IMR-90 (cell line): ENCODE results near the gene NUDT9. TPM values are rescaled to one million over a fixed set of nuclear protein-coding genes. Genes with fewer than 3 reads are reported as not detected.

Source experiments
- ATAC-seq: fragments of 200-7000 bp; cut with Tn5 transposase; 2 replicates; pipeline ENCODE4 v1.9.1; 2020; ENCODE audit warnings: low read depth, mild to moderate bottlenecking, moderate library complexity
- BruUV-seq: library from RNA; stranded (reverse); fragments of 400-500 nt; replicated peaks from 2 replicates; lab custom pipeline; 2021; lab: Mats Ljungman, UMichigan
- CTCF ChIA-PET: fragments of 300-600 bp; formaldehyde crosslinking; extraction: SDS; loops from one replicate; lab custom pipeline; 2021; ENCODE audit warnings: antibody characterized with exemption; lab: Yijun Ruan, JAX
- POLR2A ChIA-PET: fragments of 300-600 bp; sonication (Branson Sonifier 250); formaldehyde crosslinking; loops from one replicate; lab custom pipeline; 2022; ENCODE audit warnings: antibody characterized with exemption; ENCODE audit not compliant: unreplicated experiment; lab: Charles Lee
- DNase-seq: peaks from one replicate; pipeline ENCODE4 v3.0.0; 2013
- H2AFZ ChIP-seq: replicated peaks from 2 replicates; pipeline ENCODE3; 2013; ENCODE audit warnings: low read length, mild to moderate bottlenecking; ENCODE audit not compliant: poor library complexity
- H2AK5ac ChIP-seq: 2 replicates; pipeline ENCODE4 v1.6.1; 2013; ENCODE audit warnings: low read depth, low read length, inconsistent platforms
- H2AK9ac ChIP-seq: replicated peaks from 2 replicates; pipeline ENCODE3; 2013; ENCODE audit warnings: mild to moderate bottlenecking, low read depth, low read length, moderate library complexity; ENCODE audit not compliant: poor library complexity
- H2BK120ac ChIP-seq: 2 replicates; pipeline ENCODE4 v1.6.1; 2013; ENCODE audit warnings: low read depth, low read length, inconsistent platforms
- H2BK15ac ChIP-seq: 3 replicates; pipeline ENCODE4 v1.6.1; 2013; ENCODE audit warnings: low read depth, low read length, inconsistent platforms
- H2BK20ac ChIP-seq: 2 replicates; pipeline ENCODE4 v1.6.1; 2013; ENCODE audit warnings: low read depth, mild to moderate bottlenecking, inconsistent platforms, low read length, moderate library complexity
- H2BK5ac ChIP-seq: 2 replicates; pipeline ENCODE4 v1.6.1; 2013; ENCODE audit warnings: mild to moderate bottlenecking, low read depth, low read length, inconsistent platforms; ENCODE audit not compliant: poor library complexity, severe bottlenecking
- H3K14ac ChIP-seq: replicated peaks from 2 replicates; pipeline ENCODE4 v1.6.1; 2013; ENCODE audit warnings: low read depth, low read length, inconsistent platforms
- H3K18ac ChIP-seq: 2 replicates; pipeline ENCODE4 v1.6.1; 2013; ENCODE audit warnings: low read depth, low read length, control low read depth
- H3K23ac ChIP-seq: 2 replicates; pipeline ENCODE4 v1.6.1; 2013; ENCODE audit warnings: low read depth, low read length, inconsistent platforms
- H3K27ac ChIP-seq: 2 replicates; pipeline ENCODE4 v1.5.1; 2013; ENCODE audit warnings: mild to moderate bottlenecking, control low read depth, low read length; ENCODE audit not compliant: insufficient read depth
- H3K27me3 ChIP-seq: 2 replicates; pipeline ENCODE4 v1.6.1; 2013; ENCODE audit warnings: low read length; ENCODE audit not compliant: control insufficient read depth, insufficient read depth
- H3K36me3 ChIP-seq: 2 replicates; pipeline ENCODE4 v1.6.1; 2013; ENCODE audit warnings: low read length, mixed read lengths; ENCODE audit not compliant: control insufficient read depth, insufficient read depth
- H3K4ac ChIP-seq: 2 replicates; pipeline ENCODE4 v1.6.1; 2013; ENCODE audit warnings: low read depth, low read length, inconsistent platforms
- H3K4me1 ChIP-seq: 2 replicates; pipeline ENCODE4 v1.6.1; 2013; ENCODE audit warnings: low read length, mixed read lengths; ENCODE audit not compliant: control insufficient read depth, insufficient read depth
- H3K4me2 ChIP-seq: 2 replicates; pipeline ENCODE4 v1.6.1; 2013; ENCODE audit warnings: low read depth, mild to moderate bottlenecking, control low read depth, low read length, moderate library complexity
- H3K4me3 ChIP-seq: 2 replicates; pipeline ENCODE4 v1.5.1; 2013; ENCODE audit warnings: low read depth, mild to moderate bottlenecking, control low read depth, low read length, moderate library complexity; ENCODE audit not compliant: insufficient read depth
- H3K56ac ChIP-seq: 2 replicates; pipeline ENCODE4 v1.6.1; 2013; ENCODE audit warnings: low read length, inconsistent platforms; ENCODE audit not compliant: insufficient read depth; ENCODE audit errors: extremely low read depth
- H3K79me1 ChIP-seq, 2 experiments: 2 replicates each; pipeline ENCODE4 v1.6.1; 2013; ENCODE audit warnings: low read length in 2 of 2, inconsistent platforms in 1 of 2, low read depth in 1 of 2
- H3K9ac ChIP-seq: 2 replicates; pipeline ENCODE4 v1.6.1; 2013; ENCODE audit warnings: low read depth, low read length, control low read depth
- H3K9me1 ChIP-seq: 2 replicates; pipeline ENCODE4 v1.6.1; 2013; ENCODE audit warnings: low read length, inconsistent platforms; ENCODE audit not compliant: insufficient read depth
- H3K9me3 ChIP-seq: 2 replicates; pipeline ENCODE4 v1.6.1; 2013; ENCODE audit warnings: low read length; ENCODE audit not compliant: control insufficient read depth, insufficient read depth
- H4K20me1 ChIP-seq: 2 replicates; pipeline ENCODE4 v1.6.1; 2013; ENCODE audit warnings: low read length, inconsistent platforms; ENCODE audit not compliant: insufficient read depth
- H4K5ac ChIP-seq: 2 replicates; pipeline ENCODE4 v1.6.1; 2013; ENCODE audit warnings: mild to moderate bottlenecking, low read depth, low read length, control low read depth
- H4K8ac ChIP-seq, 2 experiments: 2 replicates each; pipeline ENCODE4 v1.6.1; 2013; ENCODE audit warnings: low read depth in 2 of 2, low read length in 2 of 2, control low read depth in 1 of 2, inconsistent platforms in 1 of 2
- H4K91ac ChIP-seq: 2 replicates; pipeline ENCODE4 v1.6.1; 2013; ENCODE audit warnings: low read depth, low read length, inconsistent platforms; ENCODE audit not compliant: insufficient read depth
- BHLHE40 ChIP-seq: fragments of 150-350 bp; IDR thresholded peaks from 2 replicates; pipeline ENCODE4 v1.6.1; 2016; ENCODE audit warnings: mild to moderate bottlenecking, low read depth, low read length
- CTCF ChIP-seq: conservative IDR thresholded peaks from 2 replicates; pipeline ENCODE4 v1.5.1; 2012; ENCODE audit warnings: mild to moderate bottlenecking, low read depth, low read length, improper control_type of control experiment
- RCOR1 ChIP-seq: IDR thresholded peaks from 2 replicates; pipeline ENCODE4 v1.6.1; 2012; ENCODE audit warnings: mild to moderate bottlenecking, low read length, improper control_type of control experiment; ENCODE audit not compliant: insufficient replicate concordance
- RFX5 ChIP-seq: IDR thresholded peaks from 2 replicates; pipeline ENCODE4 v1.8.0; 2012; ENCODE audit warnings: low read depth, mild to moderate bottlenecking, low read length, moderate library complexity
- dilution Hi-C: fragments of 300-500 bp; cut with HindIII; formaldehyde crosslinking; loops from one replicate; pipeline ENCODE4 v1.14.3; 2018; ENCODE audit warnings: low sequenced_read_pairs; ENCODE audit not compliant: unreplicated experiment
- in situ Hi-C: fragments of 300-500 bp; cut with MboI; formaldehyde crosslinking; loops from 3 replicates; pipeline ENCODE4 v1.14.3; 2019; ENCODE audit warnings: low sequenced_read_pairs, inconsistent platforms, mixed read lengths
- intact Hi-C: fragments of 100-400 bp; cut with micrococcal nuclease; formaldehyde crosslinking; loops from 2 replicates; pipeline ENCODE4 v1.10.0; 2022
- polyA plus RNA-seq, 3 experiments: library from polyadenylated mRNA; depleted of rRNA; stranded (reverse); fragments of >200 nt; gene quantifications; 2 replicates each; pipeline ENCODE4 v1.2.3, GENCODE V29; 2012; ENCODE audit warnings: low replicate concordance in 1 of 3
- total RNA-seq: library from RNA; depleted of rRNA; stranded (reverse); fragments of >200 nt; gene quantifications from 2 replicates; pipeline ENCODE4 v1.2.3, GENCODE V29; 2012

Gene NUDT9
- total and polyA plus RNA-seq, 2 of the 4 experiments (the other 2 are of a cell fraction) = 10.0 to 23.5 TPM

- no peaks in the 10 kb centered on the region for H3K9me1 ChIP-seq
- H2BK15ac ChIP-seq = no peak overlapping the region
- TF ChIP-seq BHLHE40 = no peak
- TF ChIP-seq RCOR1 = no peak
- TF ChIP-seq RFX5 = no peak
- TF ChIP-seq CTCF = no peak
- ChIA-PET POLR2A (no interaction called here), CTCF (no interaction called here)
- intact Hi-C loops (no loop called here), in situ Hi-C loops (no loop called here), dilution Hi-C loops (no loop called here)
- no peak overlapping the region for H3K56ac ChIP-seq
- no peak overlapping the region for H3K4me2 ChIP-seq
- H4K20me1 ChIP-seq = no peaks in the 10 kb centered on the region
- no peak overlapping the region for H3K23ac ChIP-seq
- H2AK9ac ChIP-seq = no peak overlapping the region
- no peak overlapping the region for H2AFZ ChIP-seq
- no peak for ATAC-seq
- H3K18ac ChIP-seq = no peak overlapping the region
- no peak overlapping the region for H2BK120ac ChIP-seq
- no peak overlapping the region for H3K14ac ChIP-seq
- no peak for DNase-seq
- no peak overlapping the region for H4K8ac ChIP-seq
- no peak overlapping the region for H2AK5ac ChIP-seq
- H3K4ac ChIP-seq = no peak overlapping the region
- no peak overlapping the region for H3K27ac ChIP-seq
- no peak overlapping the region for H3K9ac ChIP-seq
- H2BK5ac ChIP-seq = no peak overlapping the region
- no peaks in the 10 kb centered on the region for H3K36me3 ChIP-seq
- H3K79me1 ChIP-seq = no peaks in the 10 kb centered on the region
- peaks cover 5% of the 10 kb centered on the region; the same call in 1 of the 2 replicates for H3K4me1 ChIP-seq
- BruUV-seq = no TSS peak
- H4K91ac ChIP-seq = no peak overlapping the region
- H2BK20ac ChIP-seq = no peak overlapping the region
- no peak overlapping the region for H3K4me3 ChIP-seq
- no peak overlapping the region for H4K5ac ChIP-seq
- H3K27me3 ChIP-seq = no peaks in the 10 kb centered on the region
- no peaks in the 10 kb centered on the region for H3K9me3 ChIP-seq
Observed at GRCh38 chr4:87414816-87415215, 7.6 kb upstream of the NUDT9 start.
